Mammary epithelial cell (primary cell): Measurements from ENCODE around the gene LPP.

Source experiments
- CTCF ChIP-seq, 2 donors: IDR thresholded peaks in 1 of 2; conservative IDR thresholded peaks in 1 of 2; 2 replicates each; pipeline ENCODE4 v1.5.1; 2011 to 2012; ENCODE audit warnings: inconsistent platforms in 2 of 2, low read length in 2 of 2, mild to moderate bottlenecking in 2 of 2, control low read depth in 1 of 2, low read depth in 1 of 2; ENCODE audit not compliant: insufficient read depth in 1 of 2; ENCODE audit errors: extremely low read depth in 1 of 2
- EZH2 ChIP-seq: IDR thresholded peaks from 2 replicates; pipeline ENCODE4 v1.6.1; 2012; ENCODE audit warnings: low read length, inconsistent platforms, borderline replicate concordance

DNA sequence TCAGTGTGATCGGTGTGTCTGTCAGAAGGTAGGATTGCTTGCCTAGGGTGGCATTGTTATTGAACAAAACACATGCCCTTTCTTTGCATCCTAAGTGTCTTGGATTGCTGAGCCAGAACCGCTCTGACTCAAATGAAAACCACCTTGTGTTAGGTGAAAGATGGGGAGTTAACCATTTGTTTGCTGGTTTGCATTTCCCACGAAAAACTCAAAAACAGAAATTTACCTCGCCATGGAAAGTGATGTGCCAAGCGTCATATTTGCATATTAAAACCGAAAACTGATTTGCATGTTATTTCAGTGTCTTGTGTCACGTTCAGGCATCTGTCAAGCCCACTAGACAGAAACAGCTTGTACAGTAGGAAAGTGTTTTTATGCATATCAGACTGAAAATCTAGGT, 543.2 kb downstream of the LPP start:
- TF ChIP-seq CTCF (conservative IDR thresholded peaks at IDR 0.05 in 1 of 2, IDR thresholded peaks at IDR 0.05 in 1 of 2; ENCODE audit: extremely low read depth in 1 of 2, insufficient read depth in 1 of 2, low read depth in 1 of 2, low read length in 2 of 2) (no peak), EZH2 (no peak)
